Measurements from ENCODE around the gene PRR5L. TPM values are rescaled to one million over a fixed set of nuclear protein-coding genes. Genes with fewer than 3 reads are reported as not detected.

The PRR5L gene, protein sequence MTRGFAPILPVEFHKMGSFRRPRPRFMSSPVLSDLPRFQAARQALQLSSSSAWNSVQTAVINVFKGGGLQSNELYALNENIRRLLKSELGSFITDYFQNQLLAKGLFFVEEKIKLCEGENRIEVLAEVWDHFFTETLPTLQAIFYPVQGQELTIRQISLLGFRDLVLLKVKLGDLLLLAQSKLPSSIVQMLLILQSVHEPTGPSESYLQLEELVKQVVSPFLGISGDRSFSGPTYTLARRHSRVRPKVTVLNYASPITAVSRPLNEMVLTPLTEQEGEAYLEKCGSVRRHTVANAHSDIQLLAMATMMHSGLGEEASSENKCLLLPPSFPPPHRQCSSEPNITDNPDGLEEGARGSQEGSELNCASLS
- total RNA-seq = 8.1 TPM

DNA sequence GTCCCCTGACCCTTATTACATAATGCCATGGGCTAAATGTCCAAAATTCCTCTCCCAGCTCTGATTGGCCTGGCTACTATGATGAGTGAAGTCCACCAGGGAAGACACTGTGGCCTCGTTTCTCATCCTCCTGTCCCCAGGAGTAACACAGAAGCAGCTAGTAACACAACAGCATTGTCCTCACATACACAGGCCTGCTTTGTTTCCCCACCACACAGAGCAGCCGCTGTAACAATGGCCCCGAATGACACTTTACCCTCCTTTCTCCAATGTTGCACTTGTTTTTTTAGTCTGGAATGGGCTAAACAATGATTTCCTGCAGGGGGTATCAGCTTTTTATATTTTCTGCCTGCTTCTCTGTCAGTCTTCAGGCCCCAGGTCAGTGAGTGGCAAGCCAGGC is at the start of gene PRR5L:
PRR5L (plus strand) TSS at position 363 of the 400 bp plus-strand sequence. CDS start 104,834 bp downstream, outside the sequence.
- no peak for DNase-seq

DNA sequence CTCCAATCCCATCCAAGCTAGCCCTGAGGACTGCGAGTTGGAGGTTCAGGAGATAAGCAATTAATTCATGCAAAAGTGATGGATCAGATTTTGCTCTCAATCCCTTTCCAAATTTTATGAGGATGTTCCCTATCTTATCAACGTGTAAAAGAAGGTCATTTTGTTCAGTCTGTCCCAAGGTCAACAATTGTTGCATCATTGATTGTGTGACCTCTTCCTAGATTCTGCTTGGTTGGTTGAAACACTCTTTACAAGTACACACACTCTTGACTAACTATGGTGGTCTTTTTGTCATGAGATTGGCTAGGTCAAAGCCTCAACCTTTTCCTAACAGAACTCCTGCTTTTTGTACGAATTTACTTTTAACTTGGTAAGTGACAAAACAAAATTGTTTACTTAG is 48.6 kb upstream of the PRR5L start:
- no peak for DNase-seq

DNA sequence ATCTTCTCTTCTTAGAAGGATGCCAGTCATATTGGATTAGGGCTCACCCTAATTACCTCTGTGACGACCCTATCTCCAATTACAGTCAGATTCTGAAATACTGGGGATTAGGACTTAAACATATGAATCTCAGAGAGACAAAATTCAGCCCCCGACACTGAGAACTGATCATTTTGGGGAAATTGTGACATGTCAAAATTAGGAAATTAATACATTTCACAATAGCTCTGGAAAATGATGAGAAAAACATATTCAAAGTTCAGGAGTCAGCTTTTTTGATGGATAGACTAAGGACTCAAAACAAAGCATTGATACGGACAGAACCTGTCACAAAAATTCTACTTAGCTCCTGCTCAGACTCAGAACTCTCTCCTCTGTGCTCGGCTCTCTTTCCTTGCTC is 47.7 kb upstream of the PRR5L start:
- DNase-seq = no peak

DNA sequence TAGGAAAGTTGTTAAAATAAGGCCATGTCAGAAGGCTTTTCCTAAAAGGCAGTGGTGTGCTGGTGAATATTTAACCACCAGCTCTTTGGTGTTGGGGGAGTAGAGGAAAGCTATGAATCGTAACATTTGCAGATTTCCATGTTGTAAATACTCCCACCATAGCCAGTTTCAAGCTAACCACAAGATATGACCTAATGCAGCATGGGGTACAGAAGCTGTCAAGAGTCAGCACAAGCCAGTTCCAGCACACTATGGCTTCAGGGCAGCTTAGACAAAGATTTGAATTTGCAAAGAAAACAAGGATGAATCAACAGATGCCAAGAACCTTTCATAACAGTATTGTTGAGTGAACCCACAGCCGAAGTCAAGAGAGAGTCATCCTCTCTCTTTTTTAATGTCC is 46.8 kb upstream of the PRR5L start:
- no peak for DNase-seq

DNA sequence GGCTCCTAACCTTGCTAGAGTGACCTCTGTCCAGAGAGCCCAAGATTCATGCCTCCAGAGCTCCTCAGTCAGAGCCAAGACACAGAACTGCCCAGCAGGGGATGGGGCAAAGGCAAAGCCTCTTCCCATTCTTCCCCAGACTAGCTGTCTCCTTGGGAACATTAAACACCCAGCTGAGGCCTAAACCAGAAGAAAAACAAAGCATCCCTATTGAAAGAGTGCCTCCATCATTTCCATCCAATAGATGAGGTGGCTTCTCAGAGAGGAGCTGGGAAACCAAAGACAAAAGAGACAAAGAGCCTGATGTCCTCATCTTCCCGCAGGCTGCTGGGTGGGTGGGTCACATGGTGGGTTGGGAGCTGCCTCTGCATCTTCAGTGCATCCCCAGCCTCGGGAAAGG is 44.3 kb upstream of the PRR5L start:
- no peak for DNase-seq

DNA sequence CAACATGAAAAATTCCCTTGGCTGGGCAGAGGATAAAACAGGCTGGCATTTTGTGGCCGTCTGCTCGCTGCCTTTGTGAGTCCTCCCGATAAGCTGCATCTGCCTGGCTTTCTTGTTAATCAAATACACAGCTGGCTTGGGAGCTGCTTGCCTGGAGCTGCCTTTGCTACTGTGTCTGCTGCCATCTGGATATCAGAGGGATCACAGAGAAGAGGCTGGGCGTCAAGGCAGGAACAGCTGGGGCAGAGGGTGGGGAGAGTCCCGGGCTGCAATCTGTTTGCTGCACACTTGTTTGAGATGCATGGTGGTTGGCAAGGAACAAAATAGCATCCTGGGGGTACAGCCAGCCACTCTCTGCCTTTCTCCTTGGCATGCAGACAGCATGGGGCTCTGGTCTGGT is 42.9 kb upstream of the PRR5L start:
- DNase-seq = peak; percentile 56

DNA sequence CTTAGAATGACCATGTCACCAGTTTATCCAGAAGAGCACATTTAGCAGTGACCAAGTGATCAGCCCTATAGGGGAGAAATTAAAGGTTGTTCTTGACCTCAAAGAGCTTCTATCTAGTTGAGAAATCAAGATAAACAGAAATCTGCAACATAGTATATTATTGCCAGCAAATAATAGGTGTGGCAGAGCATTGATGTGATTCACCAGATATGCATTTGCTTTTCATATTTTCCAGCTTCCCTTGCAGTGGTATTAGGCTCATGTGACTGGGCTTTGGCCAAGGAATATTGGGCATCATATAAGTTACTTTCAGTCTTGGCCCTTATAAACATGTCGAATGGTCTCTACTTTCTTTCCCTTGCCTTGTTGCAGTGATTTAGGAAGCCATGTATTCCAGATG is 41.4 kb upstream of the PRR5L start:
- no peak for DNase-seq

DNA sequence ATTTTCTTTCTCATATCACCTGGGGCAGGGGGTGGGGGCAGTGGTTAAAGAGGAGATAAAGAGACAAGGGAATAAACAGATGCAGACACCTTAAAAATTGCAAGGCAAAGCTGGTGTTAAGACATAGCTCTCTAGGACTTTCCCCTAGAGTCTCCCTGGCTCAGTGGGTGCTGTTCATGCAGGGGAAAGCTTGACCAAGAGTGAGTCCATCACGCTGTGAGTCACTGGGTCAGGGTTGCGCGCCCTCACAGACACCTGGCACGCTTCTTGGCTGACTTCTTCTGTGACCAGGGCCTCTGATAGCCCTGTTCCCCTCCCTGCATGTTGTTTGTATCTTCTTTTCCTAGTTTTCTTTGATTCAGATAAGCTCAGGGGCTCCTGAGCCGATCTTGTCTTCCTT is 38.7 kb upstream of the PRR5L start:
- no peak for DNase-seq

DNA sequence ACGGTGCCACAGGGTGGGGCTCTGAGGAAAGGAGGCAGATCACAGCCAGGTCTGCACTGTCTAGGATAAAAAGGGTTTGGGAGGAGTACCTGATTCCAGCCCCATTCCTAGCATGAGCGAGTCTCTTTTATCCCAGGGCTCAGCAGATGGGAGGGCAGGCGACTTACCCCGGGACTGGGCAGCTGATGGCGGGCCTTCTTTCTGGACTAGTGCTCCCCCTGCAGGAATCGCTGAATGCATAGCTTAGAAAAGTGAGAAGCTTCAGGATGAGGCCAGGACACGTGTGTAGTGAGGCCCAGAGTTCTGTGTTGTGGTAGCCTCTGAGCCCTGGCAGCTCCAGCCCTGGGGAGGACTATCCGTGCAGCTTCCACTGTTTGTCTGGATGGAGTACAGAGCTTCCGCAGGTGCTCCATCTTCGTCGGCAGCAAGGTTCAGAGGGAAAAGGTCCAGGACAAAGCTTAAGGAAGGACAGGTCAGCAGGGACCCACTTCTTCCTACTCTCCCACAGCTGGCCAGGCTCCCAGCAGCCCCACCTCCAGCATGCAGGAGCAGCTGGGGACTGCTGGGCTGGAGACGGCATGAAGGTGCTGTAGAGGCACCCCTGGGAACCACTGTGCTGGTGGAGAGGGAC is 37.2 kb upstream of the PRR5L start:
- peak; percentile 10 for DNase-seq

DNA sequence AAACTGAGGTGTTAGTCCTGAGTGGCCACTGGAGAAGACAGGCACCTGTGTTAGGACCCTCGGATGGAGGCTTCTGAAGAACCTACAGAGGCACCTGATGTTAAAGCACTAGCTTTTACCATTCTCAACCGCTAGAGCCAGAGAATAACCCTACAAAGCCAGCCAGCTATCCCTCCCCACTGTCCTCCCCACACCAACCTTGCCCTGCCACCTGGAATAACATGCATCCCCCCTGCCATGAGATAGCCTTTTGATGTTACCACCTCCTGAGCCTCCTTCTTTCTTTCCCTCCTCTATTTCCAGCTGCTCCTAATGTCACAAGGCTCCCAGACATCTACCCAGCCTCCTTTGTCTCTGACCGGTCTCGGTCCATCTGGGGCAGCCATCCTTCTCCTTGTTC is 35.0 kb upstream of the PRR5L start:
- DNase-seq = no peak

DNA sequence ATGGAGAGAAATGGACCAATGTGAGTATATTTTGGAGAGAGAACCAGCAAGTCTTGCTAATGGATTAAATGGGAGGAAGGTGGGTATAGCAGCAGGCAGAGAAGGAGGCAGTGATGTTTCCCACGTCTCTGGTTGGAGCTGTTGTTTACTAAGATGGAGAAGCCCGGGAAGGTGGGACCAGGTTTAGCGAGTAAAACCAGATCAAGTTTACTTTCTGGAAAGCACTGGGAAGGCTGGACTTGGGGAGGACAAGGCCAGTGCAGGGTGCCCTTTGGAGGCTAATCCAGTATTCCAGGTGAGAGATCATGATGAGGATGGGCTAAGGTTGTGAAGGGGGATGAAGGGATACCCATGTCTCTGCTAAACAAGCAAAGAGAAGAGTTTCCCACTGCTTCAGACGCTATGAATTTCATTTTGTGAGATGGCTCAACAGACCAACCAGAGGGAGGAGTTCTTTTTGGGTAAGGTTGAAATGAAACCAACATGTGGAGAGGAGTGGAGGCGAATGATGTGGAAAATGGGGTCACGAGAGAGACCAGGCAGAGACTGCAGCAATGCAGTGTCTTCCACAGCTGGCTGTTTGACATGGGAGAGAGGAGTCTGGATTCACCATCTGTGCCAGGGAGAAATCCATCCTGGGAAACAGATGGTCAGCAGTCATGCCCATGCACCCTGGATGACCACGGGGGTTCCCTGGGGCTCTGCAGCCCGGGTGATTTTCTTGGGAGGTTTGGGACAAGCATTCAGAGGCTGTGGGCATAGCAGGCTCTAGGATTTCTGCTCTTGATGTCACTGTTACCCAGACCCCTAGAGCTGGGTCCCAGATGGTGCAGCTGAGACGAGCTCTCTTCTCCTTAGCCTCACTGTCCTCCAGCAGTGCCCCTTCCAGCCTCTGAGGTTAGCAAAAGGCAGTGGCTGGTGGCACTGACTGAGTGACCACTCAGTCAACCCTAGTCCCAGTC is 31.8 kb upstream of the PRR5L start:
- no peak for DNase-seq

DNA sequence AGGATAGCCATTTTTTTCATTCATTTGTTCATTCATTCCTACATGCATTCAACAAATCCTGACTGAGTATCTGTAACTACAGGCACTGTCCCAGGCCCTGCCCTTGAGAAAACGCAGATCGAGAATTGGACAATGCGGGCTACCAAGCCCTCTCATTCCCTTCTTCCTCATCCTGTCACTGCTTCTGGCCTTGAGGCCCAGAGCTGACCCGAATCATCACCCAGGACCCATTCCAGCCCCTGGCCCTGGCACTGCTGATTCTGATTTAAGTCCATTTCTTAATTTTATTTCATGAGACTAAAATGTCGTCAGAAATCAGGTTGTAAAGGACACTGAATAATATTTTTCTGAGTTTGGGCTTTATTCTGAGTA is 31.1 kb upstream of the PRR5L start:
- DNase-seq = no peak

DNA sequence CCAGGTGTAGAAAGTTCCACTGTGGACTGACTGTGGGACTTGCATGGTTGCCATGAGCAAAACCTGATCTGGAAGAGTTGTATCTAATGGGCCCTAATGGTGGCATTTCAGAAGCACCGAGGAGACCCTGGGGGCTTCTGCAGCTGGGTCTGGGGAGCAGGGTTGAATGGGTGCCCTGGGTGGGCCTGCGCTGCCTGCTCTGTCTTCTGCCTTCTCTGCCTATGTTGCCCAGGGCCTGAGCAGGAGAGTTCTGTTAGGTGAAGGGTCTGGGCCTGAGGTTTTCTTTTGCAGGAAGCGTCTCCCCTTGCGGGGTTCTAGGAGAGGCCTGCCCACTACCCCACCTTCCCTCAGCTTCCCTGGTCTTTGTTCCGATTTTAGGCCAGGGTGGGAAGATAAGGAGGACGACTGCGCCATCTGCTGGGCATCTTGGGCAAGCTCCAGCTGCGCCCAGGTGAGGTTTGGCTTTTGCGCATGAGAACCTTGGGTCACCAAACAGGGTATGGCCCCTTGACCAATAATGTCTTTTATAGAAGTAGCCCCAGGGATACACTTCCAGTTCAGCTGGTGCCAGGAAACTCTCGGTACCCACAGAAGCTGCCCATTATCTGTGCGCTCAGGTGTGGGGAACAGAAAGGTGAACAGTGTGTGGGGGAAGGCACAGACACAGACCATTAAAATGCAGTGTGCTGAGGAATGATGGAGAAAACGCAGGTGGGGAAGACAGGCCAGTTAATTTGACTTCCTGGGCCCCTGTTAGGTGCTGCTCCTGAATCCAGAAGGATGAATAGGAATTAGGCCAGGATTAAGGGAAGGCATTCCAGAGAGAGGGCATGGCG is 30.1 kb upstream of the PRR5L start:
- no peak for DNase-seq

DNA sequence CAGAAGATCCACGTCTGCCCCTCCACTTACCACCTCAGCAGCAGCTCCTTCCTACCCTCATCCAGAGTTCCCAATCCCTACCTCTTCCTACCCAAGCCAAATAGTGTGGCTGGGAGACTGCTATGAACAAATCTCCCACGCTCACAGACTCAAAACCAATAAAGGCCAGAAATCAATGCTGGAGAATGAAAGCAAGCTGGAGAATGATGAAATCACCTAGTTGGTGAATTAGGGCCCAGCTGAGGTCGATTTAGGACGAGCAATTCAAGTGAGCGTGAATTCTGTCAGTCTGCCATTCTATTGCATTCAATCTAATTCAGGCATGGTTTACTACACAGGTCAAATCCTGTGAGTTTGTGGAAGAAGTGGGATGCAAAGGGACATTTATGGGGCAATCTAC is 29.3 kb upstream of the PRR5L start:
- no peak for DNase-seq

DNA sequence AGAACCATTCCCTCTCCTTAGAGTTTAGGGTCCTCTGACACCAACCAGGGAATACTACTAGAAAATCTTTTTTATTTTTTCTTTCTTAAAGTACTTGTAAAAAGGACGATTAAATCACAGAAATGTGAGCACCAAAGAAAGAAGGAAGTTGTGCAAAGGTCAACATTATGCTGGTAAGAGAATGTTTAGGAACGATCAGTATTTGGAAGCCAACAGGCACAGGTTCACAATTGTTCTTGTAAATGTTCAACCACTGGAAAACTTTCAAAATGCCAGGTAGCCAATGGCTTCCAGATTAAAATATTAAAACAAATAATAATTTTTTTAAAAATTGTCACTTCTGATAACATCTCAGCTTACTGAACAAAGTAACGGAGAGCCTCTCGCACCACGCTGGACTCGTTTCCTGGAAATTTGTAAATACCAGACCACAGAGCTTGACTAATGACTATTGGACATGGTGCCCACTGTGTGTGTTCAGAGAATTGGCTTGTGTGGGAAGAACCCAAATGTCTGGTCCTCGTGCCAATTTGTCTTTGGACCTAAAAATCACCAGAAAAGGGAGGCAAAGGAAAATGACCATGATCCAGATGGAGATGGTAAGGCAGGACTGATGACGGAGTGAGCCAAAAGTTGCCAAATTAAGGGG is 27.6 kb upstream of the PRR5L start:
- no peak for DNase-seq

DNA sequence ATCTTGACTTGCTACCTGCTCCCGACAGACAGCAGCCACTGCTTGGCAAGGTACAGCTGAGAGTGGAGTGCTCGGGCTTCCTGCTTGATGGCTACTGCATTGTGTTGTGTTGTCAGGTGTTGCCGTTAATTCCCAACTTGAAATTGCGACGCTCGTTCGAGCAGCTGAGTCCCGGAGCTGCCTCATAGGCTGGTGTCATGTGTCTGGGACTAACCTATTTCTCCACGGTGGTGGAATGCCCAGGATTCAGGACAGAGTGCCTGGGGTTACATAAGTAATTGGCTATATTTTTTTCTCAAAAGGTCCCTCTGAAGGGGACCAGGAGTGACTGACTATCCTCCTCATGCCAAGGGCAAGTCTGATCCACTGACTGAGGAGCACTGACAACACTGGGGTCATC is 25.4 kb upstream of the PRR5L start:
- DNase-seq = no peak

DNA sequence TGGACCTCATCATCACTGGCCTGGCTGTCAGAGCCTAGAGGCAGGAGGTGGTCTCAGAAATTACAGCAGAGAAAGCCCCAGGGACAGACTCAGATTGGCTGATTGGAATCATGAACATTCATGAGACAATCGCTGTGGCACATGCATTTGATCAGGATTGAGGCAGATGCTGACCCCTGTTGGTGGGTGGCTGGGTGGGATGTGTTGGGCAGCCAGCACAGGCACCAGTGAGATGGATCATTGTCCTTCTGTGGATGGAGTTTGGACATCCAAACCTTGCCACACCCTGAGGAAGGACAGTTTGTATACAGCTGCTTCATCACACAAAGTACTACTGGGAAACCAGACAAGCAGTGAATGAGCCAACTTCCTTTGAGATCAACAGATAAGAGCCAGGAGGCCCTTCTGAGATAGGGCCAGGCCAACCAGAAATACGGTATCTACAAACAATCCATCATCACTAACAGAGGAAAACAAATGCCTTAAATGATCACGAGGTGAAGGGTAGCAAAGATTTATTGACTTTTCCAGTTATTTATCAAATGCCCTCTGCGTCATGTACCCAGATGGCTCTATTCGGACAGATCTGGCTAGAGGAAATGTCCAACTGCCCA is 24.2 kb upstream of the PRR5L start:
- DNase-seq = no peak

DNA sequence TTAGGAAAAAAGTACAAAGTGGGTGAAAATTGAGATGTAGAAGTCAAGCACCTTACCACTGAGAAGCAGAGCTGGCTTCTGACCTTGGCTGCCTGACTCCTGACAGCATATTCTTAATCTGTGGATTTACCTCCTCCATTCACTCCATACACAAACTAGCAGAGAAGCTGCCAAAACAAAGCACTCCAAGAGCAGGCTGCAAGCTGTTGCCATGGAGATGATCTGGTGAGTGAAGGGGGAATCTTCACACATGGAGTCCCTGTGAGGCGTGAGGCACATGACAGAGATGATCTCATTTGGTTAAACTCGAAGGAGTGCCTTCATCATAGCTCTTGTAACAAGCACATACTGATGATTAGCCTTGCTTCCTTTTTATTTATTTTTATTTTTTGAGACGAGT is 23.0 kb upstream of the PRR5L start:
- DNase-seq = no peak

DNA sequence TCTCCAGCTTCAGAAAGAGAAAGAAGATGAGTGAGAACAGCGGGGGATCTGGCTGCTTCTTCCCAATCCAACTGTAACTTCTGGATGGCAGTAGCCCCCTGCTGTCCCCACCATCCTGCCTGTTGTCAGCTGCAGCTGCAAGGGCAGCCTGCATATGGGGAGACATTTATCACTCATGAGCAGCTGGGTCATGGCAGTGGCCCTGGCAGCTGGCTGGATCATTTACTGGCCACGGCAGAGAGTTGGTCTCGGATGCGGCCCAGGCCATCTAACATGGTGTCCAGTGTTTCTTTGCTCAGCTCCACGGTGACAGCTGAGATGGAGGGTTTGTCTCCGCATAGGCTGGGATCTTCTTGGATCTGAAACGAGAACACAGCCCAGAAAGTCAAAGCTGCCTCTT is 21.7 kb upstream of the PRR5L start:
- no peak for DNase-seq

DNA sequence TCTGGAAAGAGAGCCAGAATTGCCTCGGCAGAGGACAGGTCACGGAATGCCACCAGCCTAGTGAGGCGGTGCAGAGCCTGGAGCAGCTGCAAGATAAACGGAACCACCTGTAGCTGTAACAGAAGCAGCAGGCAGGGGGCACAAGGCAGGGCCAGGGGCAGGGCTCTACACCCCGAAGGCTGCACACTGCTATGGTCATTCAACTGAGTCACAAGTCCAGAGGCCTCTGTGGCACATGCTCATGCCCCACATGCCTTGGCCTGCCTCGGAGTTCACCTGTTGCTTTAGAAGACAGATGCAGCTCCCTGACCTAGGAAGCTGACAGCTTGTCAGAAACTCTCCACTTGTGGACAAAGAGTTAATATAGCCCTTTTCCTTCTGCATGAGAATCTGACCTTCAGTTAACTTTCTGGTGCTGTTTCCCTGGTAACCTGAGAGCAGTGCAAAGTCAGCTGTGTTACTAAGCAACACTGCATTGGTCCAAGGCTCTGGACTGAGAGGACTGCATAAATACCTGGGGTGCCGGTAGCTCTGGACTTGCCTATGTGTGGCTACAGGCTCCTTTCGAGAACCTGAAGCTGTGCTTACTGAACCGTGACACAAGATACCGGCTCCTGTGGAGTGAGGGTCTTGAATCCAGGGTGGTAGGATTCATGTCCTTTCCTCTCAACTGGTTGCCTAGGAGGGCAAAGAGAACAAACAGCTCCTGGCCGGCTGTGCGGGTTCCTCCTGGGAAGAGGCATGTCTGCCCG is 17.4 kb upstream of the PRR5L start:
- no peak for DNase-seq
